Liver (tissue), 3 donors: Measurements from ENCODE around the gene STX2.

Experiments used
- ATF3 ChIP-seq: IDR thresholded peaks from 2 replicates; pipeline ENCODE4 v1.6.1; 2016; ENCODE audit warnings: antibody characterized with exemption
- CTCF ChIP-seq: fragments of 150-350 bp; IDR thresholded peaks from 2 replicates; pipeline ENCODE4 v1.5.1; 2017; ENCODE audit warnings: improper control_type of control experiment, low read depth, low read length; ENCODE audit not compliant: missing input control
- EGR1 ChIP-seq, 2 donors: IDR thresholded peaks; 2 replicates each; pipeline ENCODE4 v1.6.1; 2016 to 2018; ENCODE audit warnings: antibody characterized with exemption in 2 of 2, low read depth in 2 of 2
- FOXA1 ChIP-seq: IDR thresholded peaks from 2 replicates; pipeline ENCODE4 v1.6.1; 2016; ENCODE audit warnings: antibody characterized with exemption
- FOXA2 ChIP-seq: IDR thresholded peaks from 2 replicates; pipeline ENCODE4 v1.6.1; 2016; ENCODE audit warnings: antibody characterized with exemption
- GABPA ChIP-seq, 2 donors: IDR thresholded peaks in 1 of 2; conservative IDR thresholded peaks in 1 of 2; 2 replicates each; pipeline ENCODE4 v1.6.1; 2016; ENCODE audit warnings: antibody characterized with exemption in 2 of 2, mild to moderate bottlenecking in 1 of 2, moderate library complexity in 1 of 2
- JUND ChIP-seq, 2 donors: IDR thresholded peaks; 2 replicates each; pipeline ENCODE4 v1.6.1; 2016; ENCODE audit warnings: antibody characterized with exemption in 2 of 2
- RAD21 ChIP-seq, 2 donors: IDR thresholded peaks; 2 replicates each; pipeline ENCODE4 v1.6.1; 2016; ENCODE audit warnings: antibody characterized with exemption in 2 of 2, mild to moderate bottlenecking in 2 of 2
- TAF1 ChIP-seq: conservative IDR thresholded peaks from 2 replicates; pipeline ENCODE4 v1.6.1; 2016; ENCODE audit warnings: antibody characterized with exemption, mild to moderate bottlenecking
- donor health status: healthy.
- donor health status: healthy.

GRCh38 chr12:130862161-130862560 is 23.1 kb upstream of the STX2 start:
- TF ChIP-seq CTCF (no peak), RAD21 (IDR thresholded peaks at IDR 0.05) (no peak), FOXA1 (no peak), JUND (IDR thresholded peaks at IDR 0.05) (no peak), TAF1 (no peak), FOXA2 (no peak), EGR1 (IDR thresholded peaks at IDR 0.05; ENCODE audit: low read depth in 2 of 2) (no peak), ATF3 (no peak), GABPA (IDR thresholded peaks at IDR 0.05 in 1 of 2, conservative IDR thresholded peaks at IDR 0.05 in 1 of 2) (no peak)
